ENCODE results near the gene PRPF19.
A peak's percentile ranks its signal among the peaks of the same experiment; 100 is the strongest.

- TF ChIP-seq CTCF (conservative IDR thresholded peaks at IDR 0.05 in 1 of 2, IDR thresholded peaks at IDR 0.05 in 1 of 2; ENCODE audit: low read depth in 1 of 2, low read length in 2 of 2): peak; percentile 97 to 99
- no peak for TF ChIP-seq EZH2 (IDR thresholded peaks at IDR 0.05; ENCODE audit: low read length, missing control alignments)
Measured at GRCh38 chr11:60899046-60899936, 7.1 kb downstream of the PRPF19 start.

Measured in fibroblast of lung (primary cell).